ENCODE data around the gene USP6NL.

GRCh38 chr10:11560076-11560709 is 51.3 kb downstream of the USP6NL start:
- TF ChIP-seq CTCF (IDR thresholded peaks at IDR 0.05 in 2 of 3, conservative IDR thresholded peaks at IDR 0.05 in 1 of 3; ENCODE audit: borderline replicate concordance in 1 of 3, insufficient read depth in 1 of 3, low read depth in 2 of 3, low read length in 2 of 3) (no peak), POLR2AphosphoS5 (IDR thresholded peaks at IDR 0.05; ENCODE audit: low read depth, low read length) (no peak)
